OCI-M1 (cell line): ENCODE measurements around the gene SLC20A1.
A peak's percentile ranks its signal among the peaks of the same experiment; 100 is the strongest.
"Not testable (repeated sequence)": the region's sequence is repeated elsewhere in the genome, so short reads cannot be mapped to it uniquely, and the experiment has no call there.

Experiments
- DNase-seq: peaks from one replicate; lab custom pipeline; 2025; lab: John Stamatoyannopoulos, UW

Gene SLC20A1

DNA sequence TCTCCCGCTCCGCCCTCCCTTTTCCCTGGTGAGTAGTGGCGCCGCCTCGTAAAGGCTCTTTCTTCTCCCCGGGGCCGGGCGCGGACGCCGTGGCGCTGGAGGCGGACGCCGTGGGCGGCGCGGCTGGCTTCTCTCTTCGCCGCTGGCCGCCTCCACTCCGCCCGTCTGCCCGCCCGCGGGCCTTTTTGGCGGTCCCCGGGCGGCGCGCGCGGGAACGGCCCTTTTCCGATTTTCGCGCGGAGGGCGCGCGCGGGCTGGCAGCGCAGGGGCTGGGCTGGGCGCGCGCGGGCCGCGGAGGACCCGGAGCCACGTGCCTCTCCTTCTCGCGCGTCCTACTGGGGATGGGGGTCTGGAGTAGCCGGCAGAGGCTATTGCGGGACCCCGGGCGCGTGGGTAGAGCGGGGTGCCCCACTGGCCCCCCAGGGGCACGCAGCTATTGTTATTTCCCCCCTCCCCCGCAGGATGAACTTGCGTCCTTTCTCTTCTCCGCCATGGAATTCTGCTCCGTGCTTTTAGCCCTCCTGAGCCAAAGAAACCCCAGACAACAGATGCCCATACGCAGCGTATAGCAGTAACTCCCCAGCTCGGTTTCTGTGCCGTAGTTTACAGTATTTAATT, 472 bp downstream of the SLC20A1 start:
- DNase-seq = peak; percentile 67

GRCh38 chr2:112646791-112647689, 1.3 kb downstream of the SLC20A1 start:
- DNase-seq = peak; percentile 54

- DNase-seq = peak; percentile 32
Observed at GRCh38 chr2:112648081-112648480, 2.3 kb downstream of the SLC20A1 start.

DNA sequence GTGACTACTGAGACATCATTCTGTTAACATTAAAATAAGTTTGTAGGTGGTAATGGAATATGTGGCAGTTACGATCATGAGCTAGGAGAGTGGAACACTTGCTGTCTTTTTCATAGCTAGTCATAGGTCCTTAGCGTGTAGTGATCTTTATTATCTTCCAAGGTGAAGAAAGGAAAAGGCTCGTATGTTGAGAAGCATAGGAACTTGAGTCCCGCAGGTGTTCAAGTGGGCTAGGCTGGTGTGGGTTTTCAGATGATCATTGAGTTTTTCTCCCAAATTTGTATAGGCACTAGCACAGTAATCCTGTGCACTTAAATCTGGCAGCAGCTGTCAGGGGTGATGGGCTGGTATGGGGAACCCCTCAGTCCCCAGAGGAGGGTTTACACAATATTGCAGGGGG, 10.9 kb downstream of the SLC20A1 start:
- no peak for DNase-seq

- peak; percentile 15 for DNase-seq
Observed at GRCh38 chr2:112658301-112658700, 12.6 kb downstream of the SLC20A1 start.

- peak; percentile 12 for DNase-seq
Observed at GRCh38 chr2:112658839-112659667, 13.3 kb downstream of the SLC20A1 start.

GRCh38 chr2:112660138-112660537, 14.4 kb downstream of the SLC20A1 start:
- no peak for DNase-seq

- no peak for DNase-seq
Observed at GRCh38 chr2:112661656-112662305, 16.0 kb downstream of the SLC20A1 start.

GRCh38 chr2:112662704-112663103, 17.0 kb downstream of the SLC20A1 start:
- DNase-seq = no peak

- peak; percentile 41 for DNase-seq
Observed at GRCh38 chr2:112664689-112665088, 18.9 kb downstream of the SLC20A1 start.

GRCh38 chr2:112665113-112665780, 19.5 kb downstream of the SLC20A1 start:
- DNase-seq = peak; percentile 74

DNA sequence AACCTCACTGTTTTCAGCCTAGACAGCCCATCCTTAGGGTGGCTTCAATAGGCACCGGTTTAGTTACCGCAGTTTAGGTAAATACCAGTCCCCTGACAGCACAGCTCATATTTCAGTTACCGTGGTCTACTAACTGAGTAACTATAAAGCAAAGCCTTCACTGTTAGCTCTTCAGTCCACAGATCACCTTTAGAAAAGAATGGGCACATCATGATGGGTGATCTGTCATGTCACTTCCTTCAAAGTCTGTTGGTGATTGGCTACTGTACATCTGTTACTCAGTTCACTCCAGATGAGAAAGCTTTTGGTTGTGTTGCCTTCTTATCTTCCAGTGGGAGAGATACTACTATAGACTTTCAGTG, 21.0 kb downstream of the SLC20A1 start:
- DNase-seq = peak; percentile 66

DNA sequence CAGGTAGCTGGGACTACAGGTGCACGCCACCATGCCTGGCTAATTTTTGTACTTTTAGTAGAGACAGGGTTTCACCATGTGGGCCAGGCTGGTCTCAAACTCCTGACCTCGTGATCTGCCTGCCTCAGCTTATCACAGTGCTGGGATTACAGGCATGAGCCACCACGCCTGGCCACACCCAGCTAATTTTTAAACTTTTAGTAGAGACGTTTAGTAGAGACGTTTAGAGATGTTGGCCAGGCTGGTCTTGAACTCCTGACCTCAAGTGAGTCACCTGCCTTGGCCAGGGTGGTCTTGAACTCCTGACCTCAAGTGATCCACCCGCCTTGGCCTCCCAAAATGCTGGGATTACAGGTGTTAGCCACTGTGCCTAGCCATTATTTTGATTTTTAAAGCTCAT, 21.8 kb downstream of the SLC20A1 start:
- not testable (repeated sequence) for DNase-seq

GRCh38 chr2:112669667-112670066, 23.9 kb downstream of the SLC20A1 start:
- no peak for DNase-seq

GRCh38 chr2:112670252-112671022, 24.7 kb downstream of the SLC20A1 start:
- DNase-seq = no peak

DNA sequence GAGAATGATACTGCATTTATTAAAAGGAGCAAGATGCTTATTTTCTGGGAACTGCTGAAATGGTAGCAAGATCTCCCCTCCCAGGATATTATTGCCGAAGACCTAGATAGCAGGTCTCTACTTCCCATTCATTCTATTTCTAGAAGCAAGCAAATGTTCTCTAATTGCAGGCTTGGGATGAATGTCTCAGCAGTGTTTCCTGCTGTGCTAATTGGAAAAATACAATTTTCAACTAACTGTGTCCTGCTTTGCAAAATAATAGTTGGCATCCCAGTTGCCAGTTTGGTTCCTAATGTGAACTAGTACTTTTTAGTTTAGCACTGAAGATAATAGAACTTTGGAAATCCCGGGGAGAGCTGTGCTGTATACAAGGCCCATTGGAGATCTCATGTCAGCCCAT, 26.1 kb downstream of the SLC20A1 start:
- no peak for DNase-seq

- DNase-seq = no peak
Observed at GRCh38 chr2:112673008-112673407, 27.3 kb downstream of the SLC20A1 start.

GRCh38 chr2:112674229-112674628, 28.5 kb downstream of the SLC20A1 start:
- peak; percentile 86 for DNase-seq

DNA sequence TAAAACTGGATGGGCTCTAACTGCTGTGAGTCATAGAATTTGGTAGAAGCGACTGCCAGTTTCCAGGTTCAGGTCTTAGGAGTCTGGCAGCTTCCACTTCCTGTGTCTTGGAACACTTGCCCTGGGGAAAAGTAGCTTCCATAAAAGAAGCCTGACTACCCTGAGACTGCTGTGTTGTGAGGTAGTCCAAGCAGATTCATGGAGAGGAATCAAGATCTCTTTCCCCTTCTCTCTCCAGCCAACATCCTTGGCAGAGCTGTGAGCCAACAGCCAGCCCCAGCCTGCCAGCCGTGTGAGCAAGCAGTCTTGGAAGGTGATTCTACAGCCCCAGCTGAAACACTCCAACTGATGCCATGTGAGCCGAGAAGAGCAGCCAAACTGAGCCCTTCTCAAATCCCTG, 33.7 kb downstream of the SLC20A1 start:
- no peak for DNase-seq

- no peak for DNase-seq
Observed at GRCh38 chr2:112680666-112681101, 34.9 kb downstream of the SLC20A1 start.

- no peak for DNase-seq
Observed at GRCh38 chr2:112682101-112682500, 36.4 kb downstream of the SLC20A1 start.
